Eye (tissue), 1 donor: ENCODE measurements around the gene KIFC1.

ENCODE experiments used
- DNase-seq: peaks from one replicate; pipeline ENCODE4 v3.0.0-alpha.2; 2015

The KIFC1 gene

GRCh38 chr6:33445119-33445603 lies 53.5 kb downstream of the KIFC1 start:
- DNase-seq = no peak

- no peak for DNase-seq
Measured at GRCh38 chr6:33446356-33446755, 54.7 kb downstream of the KIFC1 start.

- no peak for DNase-seq
Measured at GRCh38 chr6:33450434-33450833, 58.8 kb downstream of the KIFC1 start.

- no peak for DNase-seq
Measured at GRCh38 chr6:33451606-33452005, 60.0 kb downstream of the KIFC1 start.

- DNase-seq = no peak
Measured at GRCh38 chr6:33452496-33452895, 60.9 kb downstream of the KIFC1 start.

GRCh38 chr6:33453393-33454008 lies 61.9 kb downstream of the KIFC1 start:
- no peak for DNase-seq

GRCh38 chr6:33454009-33454946 lies 62.7 kb downstream of the KIFC1 start, which contains the start of gene ZBTB9:
ZBTB9 (plus strand) TSS chr6:33454576; CDS start chr6:33455101, 525 bp downstream.
- DNase-seq = peak; percentile 97

- no peak for DNase-seq
Measured at GRCh38 chr6:33455051-33455450, 63.4 kb downstream of the KIFC1 start.

GRCh38 chr6:33456156-33456555 lies 64.5 kb downstream of the KIFC1 start:
- no peak for DNase-seq

- DNase-seq = no peak
Measured at GRCh38 chr6:33458676-33459075, 67.1 kb downstream of the KIFC1 start.

- no peak for DNase-seq
Measured at GRCh38 chr6:33459226-33459625, 67.6 kb downstream of the KIFC1 start.
